Measurements from ENCODE around the gene HCN2. TPM values are rescaled to one million over a fixed set of nuclear protein-coding genes. Genes with fewer than 3 reads are reported as not detected.

The HCN2 gene
- polyA plus RNA-seq, 1 donor from 2014 or later = 4.7 TPM

GRCh38 chr19:634975-635652, 45.4 kb downstream of the HCN2 start:
- TF ChIP-seq REST (IDR thresholded peaks at IDR 0.05; ENCODE audit: borderline replicate concordance) (no peak), TAF1 (IDR thresholded peaks at IDR 0.05; ENCODE audit: low read depth) (no peak), MXI1 (conservative IDR thresholded peaks at IDR 0.05; ENCODE audit: poor library complexity, severe bottlenecking) (no peak), RAD21 (conservative IDR thresholded peaks at IDR 0.05) (no peak), EZH2 (IDR thresholded peaks at IDR 0.05; ENCODE audit: borderline replicate concordance, insufficient read depth, low read length, poor library complexity, severe bottlenecking) (no peak), EP300 (conservative IDR thresholded peaks at IDR 0.05; ENCODE audit: poor library complexity, severe bottlenecking) (no peak), CTCF (IDR thresholded peaks at IDR 0.05; ENCODE audit: poor library complexity, severe bottlenecking) (no peak), SMC3 (conservative IDR thresholded peaks at IDR 0.05; ENCODE audit: poor library complexity) (no peak), POLR2AphosphoS5 (IDR thresholded peaks at IDR 0.05) (no peak)
- Histone ChIP-seq H3K9ac (ENCODE audit: low read length) (no peak overlapping the region), H3K4me2 (ENCODE audit: low read length) (no peak overlapping the region), H3K27ac (ENCODE audit: low read length) (no peak overlapping the region), H3K36me3 (ENCODE audit: insufficient read depth, low read length) (no peaks in the 10 kb centered on the region), H2AFZ (ENCODE audit: low read depth, low read length) (no peak overlapping the region), H3K9me3 (ENCODE audit: low read length) (no peaks in the 10 kb centered on the region), H3K27me3 (ENCODE audit: insufficient read depth, low read depth, low read length) (no peaks in the 10 kb centered on the region), H3F3A (ENCODE audit: insufficient read depth, low read length, poor library complexity, severe bottlenecking) (no peaks in the 10 kb centered on the region), H3K4me3 (ENCODE audit: low read length) (no peak overlapping the region), H4K20me1 (ENCODE audit: insufficient read depth) (no peaks in the 10 kb centered on the region), H3K9me2 (ENCODE audit: insufficient read depth, low read length) (no peaks in the 10 kb centered on the region), H3K79me2 (replicated peaks; ENCODE audit: insufficient read depth, low read length) (peaks cover 8% of the 10 kb centered on the region)

GRCh38 chr19:638906-639252, 49.2 kb downstream of the HCN2 start:
- Histone ChIP-seq H3K9ac (ENCODE audit: low read length) (no peak overlapping the region), H3K27ac (ENCODE audit: low read length) (no peak overlapping the region), H2AFZ (ENCODE audit: low read depth, low read length) (no peak overlapping the region)

More at GRCh38 chr19:638906-639252, 49.2 kb downstream of the HCN2 start:
- H3K79me2 ChIP-seq (replicated peaks; ENCODE audit: insufficient read depth, low read length) = peaks cover 4% of the 10 kb centered on the region
- H3K9me2 ChIP-seq (ENCODE audit: insufficient read depth, low read length) = no peaks in the 10 kb centered on the region
- no peaks in the 10 kb centered on the region for H4K20me1 ChIP-seq (ENCODE audit: insufficient read depth)
- H3K4me2 ChIP-seq (ENCODE audit: low read length) = no peak overlapping the region
- H3F3A ChIP-seq (ENCODE audit: insufficient read depth, low read length, poor library complexity, severe bottlenecking) = no peaks in the 10 kb centered on the region
- no peaks in the 10 kb centered on the region for H3K9me3 ChIP-seq (ENCODE audit: low read length)
- H3K36me3 ChIP-seq (ENCODE audit: insufficient read depth, low read length) = no peaks in the 10 kb centered on the region
- TF ChIP-seq EZH2 (IDR thresholded peaks at IDR 0.05; ENCODE audit: borderline replicate concordance, insufficient read depth, low read length, poor library complexity, severe bottlenecking) (no peak), MXI1 (conservative IDR thresholded peaks at IDR 0.05; ENCODE audit: poor library complexity, severe bottlenecking) (no peak), SMC3 (conservative IDR thresholded peaks at IDR 0.05; ENCODE audit: poor library complexity) (no peak), POLR2AphosphoS5 (IDR thresholded peaks at IDR 0.05) (no peak), EP300 (conservative IDR thresholded peaks at IDR 0.05; ENCODE audit: poor library complexity, severe bottlenecking) (no peak), RAD21 (conservative IDR thresholded peaks at IDR 0.05) (no peak), REST (IDR thresholded peaks at IDR 0.05; ENCODE audit: borderline replicate concordance) (no peak), CTCF (IDR thresholded peaks at IDR 0.05; ENCODE audit: poor library complexity, severe bottlenecking) (no peak), TAF1 (IDR thresholded peaks at IDR 0.05; ENCODE audit: low read depth) (no peak)
- peak overlapping the region; percentile 63 for H3K4me3 ChIP-seq (ENCODE audit: low read length)
- H3K27me3 ChIP-seq (ENCODE audit: insufficient read depth, low read depth, low read length) = no peaks in the 10 kb centered on the region

All from neural cell (in vitro differentiated cells).